ENCODE results near the gene OR6N2. TPM values are rescaled to one million over a fixed set of nuclear protein-coding genes. Genes with fewer than 3 reads are reported as not detected.

OR6N2 gene
- total RNA-seq, 1 donor from 2014 or later: not detected

DNA sequence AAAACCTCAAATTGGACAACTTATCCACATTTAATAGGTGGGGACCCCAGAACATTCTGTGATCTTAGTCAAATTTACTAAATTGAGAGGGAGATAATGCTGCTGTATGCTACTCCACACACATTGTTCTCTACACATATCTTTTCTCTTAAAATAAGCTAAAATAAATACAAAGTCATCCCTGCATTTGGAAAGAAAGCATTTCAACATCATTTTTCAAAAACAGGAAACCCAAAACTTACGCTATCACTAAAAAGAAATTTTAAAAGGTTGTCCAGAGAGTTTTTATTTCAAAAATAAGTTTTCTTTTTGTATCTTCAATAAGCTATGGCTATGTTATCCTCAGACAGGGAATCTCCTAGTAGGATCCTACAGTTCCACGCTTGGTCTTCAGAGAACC is 19.5 kb upstream of the OR6N2 start:
- H3K36me3 Mint-ChIP-seq (ENCODE audit: low read depth): no peaks in the 10 kb centered on the region
- TF ChIP-seq, protein P1, sequence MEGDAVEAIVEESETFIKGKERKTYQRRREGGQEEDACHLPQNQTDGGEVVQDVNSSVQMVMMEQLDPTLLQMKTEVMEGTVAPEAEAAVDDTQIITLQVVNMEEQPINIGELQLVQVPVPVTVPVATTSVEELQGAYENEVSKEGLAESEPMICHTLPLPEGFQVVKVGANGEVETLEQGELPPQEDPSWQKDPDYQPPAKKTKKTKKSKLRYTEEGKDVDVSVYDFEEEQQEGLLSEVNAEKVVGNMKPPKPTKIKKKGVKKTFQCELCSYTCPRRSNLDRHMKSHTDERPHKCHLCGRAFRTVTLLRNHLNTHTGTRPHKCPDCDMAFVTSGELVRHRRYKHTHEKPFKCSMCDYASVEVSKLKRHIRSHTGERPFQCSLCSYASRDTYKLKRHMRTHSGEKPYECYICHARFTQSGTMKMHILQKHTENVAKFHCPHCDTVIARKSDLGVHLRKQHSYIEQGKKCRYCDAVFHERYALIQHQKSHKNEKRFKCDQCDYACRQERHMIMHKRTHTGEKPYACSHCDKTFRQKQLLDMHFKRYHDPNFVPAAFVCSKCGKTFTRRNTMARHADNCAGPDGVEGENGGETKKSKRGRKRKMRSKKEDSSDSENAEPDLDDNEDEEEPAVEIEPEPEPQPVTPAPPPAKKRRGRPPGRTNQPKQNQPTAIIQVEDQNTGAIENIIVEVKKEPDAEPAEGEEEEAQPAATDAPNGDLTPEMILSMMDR (IDR thresholded peaks at IDR 0.05): no peak
- H3K4me1 Mint-ChIP-seq (ENCODE audit: low read depth): no peaks in the 10 kb centered on the region
- H3K27ac Mint-ChIP-seq (ENCODE audit: unreplicated experiment): no peak overlapping the region
- no peaks in the 10 kb centered on the region for H3K9me3 Mint-ChIP-seq (ENCODE audit: low read depth)
- H3K27me3 Mint-ChIP-seq (ENCODE audit: low read depth): peaks cover 8% of the 10 kb centered on the region
- DNase-seq (ENCODE audit: low spot score): no peak
- H3K4me3 Mint-ChIP-seq (ENCODE audit: unreplicated experiment): no peak overlapping the region

DNA sequence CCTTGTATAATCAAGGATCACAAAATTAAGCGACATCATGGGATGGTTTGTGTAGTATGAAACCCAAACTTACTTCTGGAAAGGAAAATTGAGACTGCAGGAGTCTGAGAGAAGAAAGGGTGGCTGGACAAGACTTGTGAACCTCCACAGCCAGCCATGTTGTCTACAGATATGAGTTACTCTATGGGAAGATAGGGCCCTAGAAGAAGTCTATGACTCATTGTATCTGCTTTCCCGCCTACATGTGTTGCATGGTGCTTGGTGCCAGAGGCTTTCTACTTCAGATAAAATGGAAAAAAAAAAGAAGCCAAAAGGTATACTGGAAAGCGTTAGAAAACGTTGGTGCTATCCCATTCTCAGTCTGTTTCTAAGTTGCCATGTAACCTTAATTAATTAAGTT is 18.7 kb upstream of the OR6N2 start:
- TF ChIP-seq, protein P1 (IDR thresholded peaks at IDR 0.05): no peak
- peaks cover 9% of the 10 kb centered on the region for H3K27me3 Mint-ChIP-seq (ENCODE audit: low read depth)
- H3K36me3 Mint-ChIP-seq (ENCODE audit: low read depth): no peaks in the 10 kb centered on the region
- no peaks in the 10 kb centered on the region for H3K9me3 Mint-ChIP-seq (ENCODE audit: low read depth)
- no peak overlapping the region for H3K4me3 Mint-ChIP-seq (ENCODE audit: unreplicated experiment)
- no peak for DNase-seq (ENCODE audit: low spot score)
- H3K4me1 Mint-ChIP-seq (ENCODE audit: low read depth): no peaks in the 10 kb centered on the region
- H3K27ac Mint-ChIP-seq (ENCODE audit: unreplicated experiment): no peak overlapping the region

DNA sequence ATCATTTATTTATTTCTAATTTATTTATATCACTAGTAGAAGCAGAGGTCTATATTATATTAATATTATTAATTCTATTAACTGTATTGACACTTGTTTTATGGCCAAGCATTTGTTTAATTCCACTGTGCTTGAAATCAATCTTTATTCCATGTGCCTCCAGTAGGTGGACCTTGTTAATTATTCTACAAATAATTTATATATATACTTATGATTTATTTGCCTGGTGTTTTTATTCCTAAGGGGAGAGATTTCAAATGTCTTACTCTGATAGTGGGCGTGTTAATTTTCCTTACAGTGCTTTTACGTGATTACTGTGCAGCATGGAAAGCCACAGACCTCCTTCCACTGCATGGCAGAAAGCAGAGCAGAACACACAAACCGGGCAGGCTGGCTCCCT is 17.5 kb upstream of the OR6N2 start:
- Mint-ChIP-seq H3K9me3 (ENCODE audit: low read depth) (no peaks in the 10 kb centered on the region), H3K4me3 (ENCODE audit: unreplicated experiment) (no peak overlapping the region), H3K27me3 (ENCODE audit: low read depth) (peaks cover 9% of the 10 kb centered on the region), H3K36me3 (ENCODE audit: low read depth) (no peaks in the 10 kb centered on the region), H3K27ac (ENCODE audit: unreplicated experiment) (no peak overlapping the region), H3K4me1 (ENCODE audit: low read depth) (no peaks in the 10 kb centered on the region)
- TF ChIP-seq, protein P1 (IDR thresholded peaks at IDR 0.05): peak; percentile 40
- no peak for DNase-seq (ENCODE audit: low spot score)

DNA sequence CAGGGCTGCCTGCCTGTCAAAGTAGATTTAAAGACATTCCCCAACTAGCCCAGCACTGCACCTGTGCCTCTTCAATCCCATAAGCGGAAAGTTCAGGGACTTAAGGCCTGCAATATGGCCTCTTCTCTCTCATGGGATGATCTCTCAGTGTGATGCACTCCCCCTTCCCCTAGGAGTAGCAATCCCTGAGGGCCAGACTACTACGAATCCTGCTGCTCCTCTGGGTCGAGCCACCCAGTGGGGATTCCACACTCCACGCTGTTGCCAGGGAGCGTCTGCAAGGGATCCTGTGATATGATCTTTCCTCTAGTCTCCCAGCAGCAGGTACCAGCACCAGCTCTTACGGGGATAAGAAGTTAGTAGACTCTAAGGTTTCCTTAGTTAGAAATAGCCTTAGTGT is 13.2 kb upstream of the OR6N2 start:
- H3K4me3 Mint-ChIP-seq (ENCODE audit: unreplicated experiment): no peak overlapping the region
- H3K36me3 Mint-ChIP-seq (ENCODE audit: low read depth): no peaks in the 10 kb centered on the region
- no peaks in the 10 kb centered on the region for H3K4me1 Mint-ChIP-seq (ENCODE audit: low read depth)
- H3K27me3 Mint-ChIP-seq (ENCODE audit: low read depth): peaks cover 7% of the 10 kb centered on the region
- H3K27ac Mint-ChIP-seq (ENCODE audit: unreplicated experiment): no peak overlapping the region
- no peak for DNase-seq (ENCODE audit: low spot score)
- no peaks in the 10 kb centered on the region for H3K9me3 Mint-ChIP-seq (ENCODE audit: low read depth)
- TF ChIP-seq, protein P1 (IDR thresholded peaks at IDR 0.05): no peak

GRCh38 chr1:158793604-158794003 is 12.6 kb upstream of the OR6N2 start:
- Mint-ChIP-seq H3K4me1 (ENCODE audit: low read depth) (no peaks in the 10 kb centered on the region), H3K27ac (ENCODE audit: unreplicated experiment) (no peak overlapping the region), H3K4me3 (ENCODE audit: unreplicated experiment) (no peak overlapping the region), H3K36me3 (ENCODE audit: low read depth) (no peaks in the 10 kb centered on the region), H3K27me3 (ENCODE audit: low read depth) (peaks cover 10% of the 10 kb centered on the region), H3K9me3 (ENCODE audit: low read depth) (peaks cover 3% of the 10 kb centered on the region)
- DNase-seq (ENCODE audit: low spot score): no peak
- TF ChIP-seq, protein P1 (IDR thresholded peaks at IDR 0.05): no peak
